ENCODE results near the gene C15orf62. TPM values are rescaled to one million over a fixed set of nuclear protein-coding genes. Genes with fewer than 3 reads are reported as not detected.

C15orf62 gene
- polyA plus RNA-seq, 1 donor from 2014 or later: not detected

GRCh38 chr15:40722354-40722753 is 47.4 kb upstream of the C15orf62 start:
- Histone ChIP-seq H3K4me3 (ENCODE audit: low read length) (no peak overlapping the region), H3K9ac (ENCODE audit: low read length) (no peak overlapping the region), H3K36me3 (ENCODE audit: insufficient read depth, low read length) (no peaks in the 10 kb centered on the region), H3K79me2 (replicated peaks; ENCODE audit: insufficient read depth, low read length) (no peaks in the 10 kb centered on the region), H3K27ac (ENCODE audit: low read length) (no peak overlapping the region), H2AFZ (ENCODE audit: low read depth, low read length) (no peak overlapping the region), H3F3A (ENCODE audit: insufficient read depth, low read length, poor library complexity, severe bottlenecking) (no peaks in the 10 kb centered on the region), H4K20me1 (ENCODE audit: insufficient read depth) (no peaks in the 10 kb centered on the region), H3K27me3 (ENCODE audit: insufficient read depth, low read depth, low read length) (no peaks in the 10 kb centered on the region), H3K9me2 (ENCODE audit: insufficient read depth, low read length) (no peaks in the 10 kb centered on the region), H3K4me2 (ENCODE audit: low read length) (no peak overlapping the region), H3K9me3 (ENCODE audit: low read length) (no peaks in the 10 kb centered on the region)
- TF ChIP-seq RAD21 (conservative IDR thresholded peaks at IDR 0.05) (no peak), SMC3 (conservative IDR thresholded peaks at IDR 0.05; ENCODE audit: poor library complexity) (no peak), MXI1 (conservative IDR thresholded peaks at IDR 0.05; ENCODE audit: poor library complexity, severe bottlenecking) (no peak), EP300 (conservative IDR thresholded peaks at IDR 0.05; ENCODE audit: poor library complexity, severe bottlenecking) (no peak), EZH2 (IDR thresholded peaks at IDR 0.05; ENCODE audit: borderline replicate concordance, insufficient read depth, low read length, poor library complexity, severe bottlenecking) (no peak), POLR2AphosphoS5 (IDR thresholded peaks at IDR 0.05) (no peak), TAF1 (IDR thresholded peaks at IDR 0.05; ENCODE audit: low read depth) (no peak)
- TF ChIP-seq, protein P1, sequence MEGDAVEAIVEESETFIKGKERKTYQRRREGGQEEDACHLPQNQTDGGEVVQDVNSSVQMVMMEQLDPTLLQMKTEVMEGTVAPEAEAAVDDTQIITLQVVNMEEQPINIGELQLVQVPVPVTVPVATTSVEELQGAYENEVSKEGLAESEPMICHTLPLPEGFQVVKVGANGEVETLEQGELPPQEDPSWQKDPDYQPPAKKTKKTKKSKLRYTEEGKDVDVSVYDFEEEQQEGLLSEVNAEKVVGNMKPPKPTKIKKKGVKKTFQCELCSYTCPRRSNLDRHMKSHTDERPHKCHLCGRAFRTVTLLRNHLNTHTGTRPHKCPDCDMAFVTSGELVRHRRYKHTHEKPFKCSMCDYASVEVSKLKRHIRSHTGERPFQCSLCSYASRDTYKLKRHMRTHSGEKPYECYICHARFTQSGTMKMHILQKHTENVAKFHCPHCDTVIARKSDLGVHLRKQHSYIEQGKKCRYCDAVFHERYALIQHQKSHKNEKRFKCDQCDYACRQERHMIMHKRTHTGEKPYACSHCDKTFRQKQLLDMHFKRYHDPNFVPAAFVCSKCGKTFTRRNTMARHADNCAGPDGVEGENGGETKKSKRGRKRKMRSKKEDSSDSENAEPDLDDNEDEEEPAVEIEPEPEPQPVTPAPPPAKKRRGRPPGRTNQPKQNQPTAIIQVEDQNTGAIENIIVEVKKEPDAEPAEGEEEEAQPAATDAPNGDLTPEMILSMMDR (IDR thresholded peaks at IDR 0.05; ENCODE audit: poor library complexity, severe bottlenecking): no peak
- TF ChIP-seq, protein P2, sequence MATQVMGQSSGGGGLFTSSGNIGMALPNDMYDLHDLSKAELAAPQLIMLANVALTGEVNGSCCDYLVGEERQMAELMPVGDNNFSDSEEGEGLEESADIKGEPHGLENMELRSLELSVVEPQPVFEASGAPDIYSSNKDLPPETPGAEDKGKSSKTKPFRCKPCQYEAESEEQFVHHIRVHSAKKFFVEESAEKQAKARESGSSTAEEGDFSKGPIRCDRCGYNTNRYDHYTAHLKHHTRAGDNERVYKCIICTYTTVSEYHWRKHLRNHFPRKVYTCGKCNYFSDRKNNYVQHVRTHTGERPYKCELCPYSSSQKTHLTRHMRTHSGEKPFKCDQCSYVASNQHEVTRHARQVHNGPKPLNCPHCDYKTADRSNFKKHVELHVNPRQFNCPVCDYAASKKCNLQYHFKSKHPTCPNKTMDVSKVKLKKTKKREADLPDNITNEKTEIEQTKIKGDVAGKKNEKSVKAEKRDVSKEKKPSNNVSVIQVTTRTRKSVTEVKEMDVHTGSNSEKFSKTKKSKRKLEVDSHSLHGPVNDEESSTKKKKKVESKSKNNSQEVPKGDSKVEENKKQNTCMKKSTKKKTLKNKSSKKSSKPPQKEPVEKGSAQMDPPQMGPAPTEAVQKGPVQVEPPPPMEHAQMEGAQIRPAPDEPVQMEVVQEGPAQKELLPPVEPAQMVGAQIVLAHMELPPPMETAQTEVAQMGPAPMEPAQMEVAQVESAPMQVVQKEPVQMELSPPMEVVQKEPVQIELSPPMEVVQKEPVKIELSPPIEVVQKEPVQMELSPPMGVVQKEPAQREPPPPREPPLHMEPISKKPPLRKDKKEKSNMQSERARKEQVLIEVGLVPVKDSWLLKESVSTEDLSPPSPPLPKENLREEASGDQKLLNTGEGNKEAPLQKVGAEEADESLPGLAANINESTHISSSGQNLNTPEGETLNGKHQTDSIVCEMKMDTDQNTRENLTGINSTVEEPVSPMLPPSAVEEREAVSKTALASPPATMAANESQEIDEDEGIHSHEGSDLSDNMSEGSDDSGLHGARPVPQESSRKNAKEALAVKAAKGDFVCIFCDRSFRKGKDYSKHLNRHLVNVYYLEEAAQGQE (IDR thresholded peaks at IDR 0.05; ENCODE audit: borderline replicate concordance): no peak

GRCh38 chr15:40722934-40723333 is 46.8 kb upstream of the C15orf62 start:
- Histone ChIP-seq H3K9me3 (ENCODE audit: low read length) (no peaks in the 10 kb centered on the region), H3K9me2 (ENCODE audit: insufficient read depth, low read length) (no peaks in the 10 kb centered on the region), H4K20me1 (ENCODE audit: insufficient read depth) (no peaks in the 10 kb centered on the region), H3K27me3 (ENCODE audit: insufficient read depth, low read depth, low read length) (no peaks in the 10 kb centered on the region), H3K79me2 (replicated peaks; ENCODE audit: insufficient read depth, low read length) (no peaks in the 10 kb centered on the region), H3K4me3 (ENCODE audit: low read length) (no peak overlapping the region), H3F3A (ENCODE audit: insufficient read depth, low read length, poor library complexity, severe bottlenecking) (no peaks in the 10 kb centered on the region), H3K27ac (ENCODE audit: low read length) (no peak overlapping the region), H3K36me3 (ENCODE audit: insufficient read depth, low read length) (no peaks in the 10 kb centered on the region), H2AFZ (ENCODE audit: low read depth, low read length) (no peak overlapping the region), H3K4me2 (ENCODE audit: low read length) (no peak overlapping the region), H3K9ac (ENCODE audit: low read length) (no peak overlapping the region)
- TF ChIP-seq, protein P1 (IDR thresholded peaks at IDR 0.05; ENCODE audit: poor library complexity, severe bottlenecking): no peak
- TF ChIP-seq, protein P2 (IDR thresholded peaks at IDR 0.05; ENCODE audit: borderline replicate concordance): no peak
- TF ChIP-seq TAF1 (IDR thresholded peaks at IDR 0.05; ENCODE audit: low read depth): no peak
- TF ChIP-seq EP300 (conservative IDR thresholded peaks at IDR 0.05; ENCODE audit: poor library complexity, severe bottlenecking): no peak
- no peak for TF ChIP-seq POLR2AphosphoS5 (IDR thresholded peaks at IDR 0.05)

Data from neural cell (in vitro differentiated cells).